ENCODE results near the gene GNB1.

DNA sequence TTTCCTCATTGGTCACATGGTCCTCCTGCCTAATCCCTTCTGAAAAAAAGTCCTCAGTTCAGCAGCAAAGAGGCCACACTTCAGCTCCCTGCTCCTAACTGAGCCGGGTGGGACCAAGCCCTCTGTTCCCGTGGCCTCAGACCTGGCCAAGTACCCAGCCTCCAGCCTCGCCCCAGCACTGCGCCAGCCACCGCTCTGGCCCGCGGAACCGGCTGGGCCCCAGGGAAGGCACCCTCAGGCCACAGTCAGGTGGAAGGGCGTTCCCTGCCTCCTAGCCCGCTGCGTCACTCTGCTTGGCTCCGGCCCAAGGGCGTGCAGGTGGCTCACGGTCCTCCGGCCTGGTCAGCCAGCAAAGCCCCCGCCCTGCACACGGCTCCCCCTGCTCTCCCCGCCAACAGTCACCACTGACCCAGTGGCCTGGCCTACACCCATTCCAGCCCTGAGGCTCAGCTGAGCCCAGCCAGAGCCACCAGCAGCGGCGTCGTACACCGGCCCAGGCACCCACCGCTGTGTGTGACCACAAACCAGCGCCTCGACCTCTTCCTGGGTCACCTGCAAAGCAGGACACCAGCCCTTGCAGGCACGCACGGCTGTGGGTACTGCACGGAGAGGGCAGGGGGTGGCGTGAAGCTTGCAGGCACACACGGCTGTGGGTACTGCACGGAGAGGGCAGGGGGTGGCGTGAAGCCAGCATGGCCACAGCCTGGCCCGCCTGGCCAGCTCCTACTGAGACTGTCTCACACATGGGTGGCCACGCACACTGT is 132.0 kb downstream of the GNB1 start:
- no peak for TF ChIP-seq CTCF (IDR thresholded peaks at IDR 0.05; ENCODE audit: low read depth, low read length, poor library complexity, severe bottlenecking)
- no peak for TF ChIP-seq EZH2phosphoT487 (IDR thresholded peaks at IDR 0.05; ENCODE audit: borderline replicate concordance, low read length)

Data from DOHH2 (cell line).